GF-D8 (cell line): ENCODE measurements around the gene CCDC9B.

Experiments used
- DNase-seq: peaks from one replicate; lab custom pipeline; 2025; lab: John Stamatoyannopoulos, UW

The CCDC9B gene

GRCh38 chr15:40345225-40345866 lies 4.6 kb upstream of the CCDC9B start:
- no peak for DNase-seq

- no peak for DNase-seq
These were observed 3.9 kb upstream of the CCDC9B start for GRCh38 chr15:40344631-40345120.

GRCh38 chr15:40344217-40344616 lies 3.5 kb upstream of the CCDC9B start:
- DNase-seq: no peak

GRCh38 chr15:40343512-40343911 lies 2.8 kb upstream of the CCDC9B start:
- DNase-seq: no peak

- DNase-seq: no peak
These were observed 1.9 kb upstream of the CCDC9B start for GRCh38 chr15:40342416-40343320.

GRCh38 chr15:40340038-40340739 lies 550 bp downstream of the CCDC9B start:
- no peak for DNase-seq

- no peak for DNase-seq
These were observed 1.2 kb downstream of the CCDC9B start for GRCh38 chr15:40339621-40339945.

GRCh38 chr15:40338921-40339620 lies 1.7 kb downstream of the CCDC9B start:
- no peak for DNase-seq

- DNase-seq: peak; percentile 32
These were observed 2.6 kb downstream of the CCDC9B start for GRCh38 chr15:40338041-40338657.

- no peak for DNase-seq
These were observed 3.1 kb downstream of the CCDC9B start for GRCh38 chr15:40337597-40337996.

GRCh38 chr15:40336744-40337122 lies 4.0 kb downstream of the CCDC9B start:
- no peak for DNase-seq

- no peak for DNase-seq
These were observed 4.6 kb downstream of the CCDC9B start for GRCh38 chr15:40335938-40336743.

GRCh38 chr15:40334941-40335795 lies 5.6 kb downstream of the CCDC9B start:
- DNase-seq: no peak

GRCh38 chr15:40334541-40334940 lies 6.2 kb downstream of the CCDC9B start:
- no peak for DNase-seq

GRCh38 chr15:40333922-40334492 lies 6.7 kb downstream of the CCDC9B start:
- DNase-seq: peak; percentile 93

GRCh38 chr15:40332113-40332781 lies 8.5 kb downstream of the CCDC9B start:
- DNase-seq: no peak

- DNase-seq: no peak
These were observed 9.1 kb downstream of the CCDC9B start for GRCh38 chr15:40331637-40332036.

- no peak for DNase-seq
These were observed 9.7 kb downstream of the CCDC9B start for GRCh38 chr15:40331026-40331425.

- no peak for DNase-seq
These were observed 10.3 kb downstream of the CCDC9B start for GRCh38 chr15:40330368-40330836.
